ENCODE data around the gene GRXCR2. TPM values are rescaled to one million over a fixed set of nuclear protein-coding genes. Genes with fewer than 3 reads are reported as not detected.
"Not testable (repeated sequence)": the region's sequence is repeated elsewhere in the genome, so short reads cannot be mapped to it uniquely, and the experiment has no call there.

GRXCR2 gene
- total RNA-seq, 1 experiment from 2014 or later, result not detected

DNA sequence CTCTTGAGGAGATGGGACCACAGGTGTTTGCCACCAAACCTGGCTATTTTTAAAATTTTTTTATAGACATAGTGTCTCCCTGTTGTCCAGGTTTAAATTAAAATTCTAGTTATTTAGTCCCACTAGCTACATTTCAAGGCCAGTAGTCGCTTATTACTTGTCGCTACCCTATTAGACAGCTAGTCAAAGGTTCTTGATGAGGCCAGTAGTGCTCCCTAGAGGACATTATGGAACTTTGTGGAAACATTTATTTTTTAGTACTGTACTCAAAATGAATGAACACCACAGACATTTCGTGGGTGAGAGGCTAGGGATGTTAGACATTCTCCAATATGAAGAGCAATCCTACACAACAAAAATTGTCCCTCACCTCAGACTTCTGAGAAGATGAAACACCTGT is 14.4 kb upstream of the GRXCR2 start:
- DNase-seq (ENCODE audit: low read depth), result no peak

DNA sequence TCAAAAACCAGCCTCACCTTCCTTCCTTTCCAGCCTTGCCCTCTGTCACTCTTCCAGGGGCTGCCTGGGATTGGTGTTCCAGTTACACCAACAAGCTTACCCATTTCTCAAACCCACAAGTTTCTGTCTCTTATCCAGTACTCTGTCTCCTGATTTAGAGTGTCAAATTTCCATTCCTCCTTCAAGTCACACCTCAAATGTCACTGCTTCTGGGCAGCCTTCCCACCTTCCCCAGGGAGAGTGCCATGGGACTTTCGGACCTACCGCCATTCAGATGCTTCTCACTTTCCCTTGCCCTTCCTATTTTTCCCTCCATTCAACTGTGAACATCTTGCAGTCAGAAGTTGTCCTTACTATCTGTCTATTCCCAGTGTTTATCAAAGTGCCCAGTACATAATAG is 2.0 kb upstream of the GRXCR2 start:
- no peak for DNase-seq (ENCODE audit: low read depth)

DNA sequence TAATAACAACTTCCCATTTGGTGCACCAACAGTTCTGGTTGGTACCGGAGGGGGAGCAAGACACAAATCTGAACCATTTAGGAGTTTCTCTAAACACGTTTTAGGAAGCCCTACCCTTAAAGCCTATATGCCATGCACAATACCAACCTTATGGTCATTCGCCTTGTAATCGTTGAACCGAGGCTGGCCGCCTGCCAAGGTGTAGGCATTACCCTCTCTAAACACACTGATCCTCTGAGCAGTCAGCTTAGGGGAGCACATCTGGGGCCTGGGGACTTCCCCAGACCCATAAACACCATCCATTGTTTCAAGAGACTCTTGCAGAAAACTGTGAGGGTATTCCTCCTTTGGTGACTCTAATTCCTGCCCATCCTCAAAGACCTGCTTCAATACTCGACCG is 328 bp downstream of the GRXCR2 start:
- DNase-seq (ENCODE audit: low read depth), result no peak

DNA sequence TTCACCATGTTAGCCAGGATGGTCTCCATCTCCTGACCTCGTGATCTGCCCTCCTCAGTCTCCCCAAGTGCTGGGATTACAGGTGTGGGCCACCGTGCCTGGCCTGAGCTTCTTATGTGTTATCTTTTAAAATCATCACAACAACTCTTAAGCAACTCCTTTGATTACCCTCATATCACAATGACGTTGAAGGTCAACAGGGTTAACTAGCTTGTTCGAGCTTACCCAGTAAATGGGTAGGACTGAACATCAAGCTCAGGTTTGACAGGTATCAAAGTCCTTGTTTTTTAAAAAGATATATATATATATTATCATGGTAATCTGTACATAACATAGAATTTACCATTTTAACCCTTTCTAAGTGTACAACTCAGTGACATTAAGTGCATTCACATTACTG is 3.1 kb downstream of the GRXCR2 start:
- no peak for DNase-seq (ENCODE audit: low read depth)

DNA sequence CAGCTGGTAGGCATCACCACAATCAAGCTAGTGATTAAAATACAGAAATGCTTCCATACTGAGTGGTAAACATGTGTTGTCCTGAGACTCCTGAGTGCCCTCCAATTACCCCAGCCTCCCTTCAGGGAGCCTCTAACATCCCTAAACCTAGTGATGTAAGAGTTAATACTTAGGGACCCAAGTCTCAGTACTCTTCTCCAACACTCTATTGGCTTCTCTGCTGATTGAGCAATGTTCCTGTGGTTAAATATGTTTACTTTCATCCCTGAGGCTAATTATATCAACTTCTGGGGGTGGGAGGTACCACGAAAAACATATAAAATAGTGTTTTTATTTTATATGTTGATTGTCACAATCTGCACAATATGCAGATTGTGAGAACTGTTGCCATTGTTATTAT is 5.0 kb downstream of the GRXCR2 start:
- DNase-seq (ENCODE audit: low read depth), result no peak

DNA sequence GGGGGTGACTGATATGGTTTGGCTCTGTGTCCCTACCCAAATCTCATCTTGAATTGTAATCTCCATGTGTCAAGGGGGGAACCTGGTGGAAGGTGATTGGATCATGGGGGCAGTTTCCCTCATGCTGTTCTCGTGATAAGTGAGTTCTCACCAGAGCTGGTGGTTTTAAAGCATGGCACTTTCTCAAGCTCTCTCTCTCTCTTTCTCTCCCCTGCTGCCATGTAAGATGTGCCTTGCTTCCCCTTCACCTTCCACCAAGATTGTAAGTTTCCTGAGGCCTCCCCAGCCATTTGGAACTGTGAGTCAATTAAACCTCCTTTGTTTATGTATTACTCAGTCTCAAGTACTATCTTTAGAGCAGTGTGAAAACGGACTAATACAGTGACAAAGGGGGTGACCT is 8.4 kb downstream of the GRXCR2 start:
- not testable (repeated sequence) for DNase-seq (ENCODE audit: low read depth)

DNA sequence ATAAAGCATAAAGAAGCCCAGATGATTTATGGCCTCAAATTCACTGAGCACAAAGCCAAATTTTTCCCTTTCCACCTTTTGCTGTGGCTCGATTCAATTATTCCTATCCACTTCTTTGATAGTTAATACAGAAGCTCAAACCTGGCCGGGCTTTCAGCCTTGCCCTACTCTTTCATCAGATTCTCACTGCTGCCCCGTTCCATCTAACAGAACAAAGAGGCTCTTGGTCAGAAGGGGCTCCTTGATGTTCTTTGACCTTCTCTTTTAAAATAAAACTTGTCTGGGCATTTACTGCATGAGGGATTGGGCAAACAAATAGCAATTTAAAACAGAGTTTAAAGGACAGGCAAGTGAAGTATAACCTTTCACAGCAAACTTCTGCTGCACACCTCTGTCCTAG is 9.8 kb downstream of the GRXCR2 start:
- no peak for DNase-seq (ENCODE audit: low read depth)

DNA sequence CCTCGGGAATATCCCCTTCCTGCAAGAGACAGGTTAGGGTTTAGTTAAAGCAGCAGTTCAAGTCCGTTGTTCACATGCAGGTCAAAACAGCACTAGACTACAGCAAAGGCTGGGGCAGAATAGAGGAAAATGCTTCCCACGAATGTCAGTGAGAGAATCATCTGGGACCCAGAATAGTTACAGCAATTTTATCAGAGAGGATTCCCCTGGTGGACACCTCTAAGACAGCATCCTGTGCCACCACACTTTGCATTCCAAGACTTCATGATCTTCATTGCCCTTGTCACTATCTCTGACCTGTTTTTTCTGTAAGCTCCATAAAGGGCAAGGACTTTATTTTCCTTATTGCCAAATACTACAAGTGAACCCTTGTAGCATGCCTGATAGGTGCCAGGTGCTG is 12.9 kb downstream of the GRXCR2 start:
- DNase-seq (ENCODE audit: low read depth), result no peak

DNA sequence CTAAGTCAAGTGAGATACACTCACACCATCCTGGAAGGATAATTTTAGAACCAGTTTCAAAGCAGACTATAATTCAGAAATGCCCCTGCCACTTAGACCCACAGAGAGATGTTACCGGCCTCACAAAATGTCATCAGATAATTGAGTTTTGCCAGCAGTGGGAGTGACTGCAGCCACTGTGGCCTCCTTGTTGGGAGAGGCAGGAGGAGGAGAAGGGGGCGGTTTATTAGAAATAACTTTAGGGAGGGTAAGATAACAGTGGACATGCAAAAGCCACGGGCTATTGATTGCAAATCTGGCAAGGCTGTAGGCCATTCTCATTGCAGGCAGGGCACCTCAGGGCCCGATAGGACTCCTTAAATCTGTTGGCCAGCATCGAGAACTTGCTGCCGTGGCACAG is 13.4 kb downstream of the GRXCR2 start:
- no peak for DNase-seq (ENCODE audit: low read depth)

DNA sequence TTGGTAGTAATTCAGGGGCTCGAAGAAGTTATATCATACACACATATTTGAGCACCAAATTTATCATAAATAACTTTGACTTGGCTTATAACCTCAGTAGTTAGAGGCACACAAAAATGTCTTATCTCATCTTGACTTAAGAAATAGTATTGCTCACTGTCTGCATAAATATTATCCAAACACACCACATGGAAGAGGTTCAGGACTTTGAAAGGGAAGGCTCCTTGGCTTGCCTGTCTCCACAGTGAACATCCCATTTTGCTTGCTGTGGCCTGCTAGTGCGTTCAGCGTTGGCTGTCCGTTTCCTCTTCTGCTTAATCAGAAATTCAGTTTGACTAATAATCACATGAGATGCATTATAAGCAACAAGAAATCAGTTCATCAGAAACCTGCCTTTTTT is 13.9 kb downstream of the GRXCR2 start:
- DNase-seq (ENCODE audit: low read depth), result no peak

DNA sequence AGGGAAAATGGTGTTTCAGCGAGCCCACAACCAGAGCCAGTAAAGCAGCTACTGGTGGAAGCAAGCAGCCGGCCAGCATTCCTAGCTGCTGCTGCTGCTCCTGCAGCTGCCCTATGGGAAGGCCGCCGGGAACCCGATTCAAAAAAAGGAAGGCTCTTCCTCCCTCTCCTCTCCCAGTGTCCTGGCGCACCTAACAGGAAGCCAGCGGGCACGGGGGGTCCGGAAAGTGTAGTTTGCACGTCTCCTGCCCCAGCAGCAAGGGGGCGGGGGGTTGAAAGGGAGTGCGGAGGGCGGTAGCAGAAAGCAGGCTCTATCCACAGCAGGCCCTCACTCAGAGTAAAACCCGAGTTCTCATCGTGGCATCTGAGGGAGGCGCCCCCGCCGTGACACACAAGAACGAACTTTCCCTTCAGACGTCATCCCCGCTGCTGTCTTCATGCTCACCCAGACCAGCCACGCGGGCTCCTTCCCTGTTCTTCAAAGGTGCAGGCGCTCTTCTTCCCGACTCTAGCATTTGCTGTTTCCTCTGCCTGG is 16.5 kb downstream of the GRXCR2 start:
- DNase-seq (ENCODE audit: low read depth), result no peak

DNA sequence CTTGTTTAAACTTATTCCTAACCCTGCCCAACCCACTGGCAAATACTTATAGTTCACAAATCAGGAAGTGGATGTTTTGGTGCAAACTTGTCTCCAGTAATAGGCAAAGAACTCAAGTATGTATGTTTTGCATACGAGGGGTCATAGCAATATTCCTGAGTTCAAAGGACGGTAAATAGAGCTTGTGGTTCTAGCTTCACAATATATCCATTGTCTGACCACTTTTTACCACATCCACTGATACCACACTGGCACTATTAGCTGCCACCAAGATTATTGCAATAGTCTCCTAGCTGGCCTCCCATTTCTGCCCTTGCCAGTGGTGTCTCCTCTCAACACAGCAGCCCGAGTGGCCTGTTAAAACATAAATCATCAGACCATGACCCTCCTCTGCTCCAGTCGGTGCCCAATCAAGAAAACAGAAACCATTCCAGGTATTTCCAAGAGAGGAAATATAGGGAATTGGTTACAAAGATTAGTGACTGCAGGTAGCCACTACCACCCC is 17.0 kb downstream of the GRXCR2 start:
- no peak for DNase-seq (ENCODE audit: low read depth)

DNA sequence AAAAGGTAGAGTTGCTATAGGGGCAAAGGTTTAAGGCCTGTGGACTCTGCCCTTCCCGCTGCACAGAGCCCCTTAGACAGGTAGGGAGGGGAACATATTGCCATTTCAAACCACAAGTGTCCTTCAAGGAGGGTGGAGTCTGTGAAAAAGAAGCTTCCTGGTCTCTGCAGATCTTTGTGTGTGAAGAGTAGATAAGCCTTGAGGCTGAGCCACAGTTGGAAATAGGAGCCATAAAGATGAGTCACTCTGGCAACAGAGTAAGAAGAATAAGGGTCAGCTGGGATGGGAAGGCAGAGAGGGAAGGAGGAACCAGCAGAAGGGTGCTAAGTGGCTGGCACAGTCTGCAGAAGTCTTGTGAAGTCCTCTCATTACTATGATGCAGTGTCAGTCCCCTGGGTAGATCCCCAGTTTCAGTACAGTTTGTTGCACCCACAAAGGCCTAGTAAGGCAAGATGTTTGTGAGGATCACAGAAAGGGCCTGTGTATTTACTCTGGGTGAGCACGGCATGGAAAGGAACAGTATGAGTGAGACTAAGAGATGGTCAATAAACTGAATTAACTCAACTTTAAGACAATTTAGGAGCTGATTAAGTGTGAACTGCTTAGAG is 18.1 kb downstream of the GRXCR2 start:
- peak; percentile 90 for DNase-seq (ENCODE audit: low read depth)

DNA sequence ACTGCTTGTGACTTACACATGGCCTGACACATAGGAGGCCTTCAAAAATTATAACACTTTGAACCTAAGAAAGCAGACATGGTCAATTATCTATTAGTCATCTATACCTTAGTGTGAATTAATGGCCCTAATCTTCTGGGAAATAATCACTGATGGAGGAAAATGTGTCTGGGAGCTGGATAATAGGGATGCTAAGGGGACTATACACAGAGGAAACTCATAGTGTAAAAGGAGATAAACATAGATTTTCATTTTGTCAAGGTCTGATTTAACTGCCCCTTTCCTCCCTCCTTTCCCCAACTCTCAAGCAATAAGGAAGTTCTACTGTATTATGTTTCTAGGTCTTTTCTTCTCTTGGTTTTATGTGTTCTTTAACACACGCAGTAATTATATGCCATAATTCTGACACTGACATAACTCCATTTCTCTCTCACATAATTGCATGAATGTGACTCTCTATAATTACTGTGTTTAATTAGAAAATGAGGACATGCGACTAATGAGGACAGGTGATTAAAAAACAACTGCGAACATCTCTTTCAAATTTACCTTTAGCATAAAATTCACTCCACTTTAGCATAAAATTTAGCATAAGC is 18.9 kb downstream of the GRXCR2 start:
- no peak for DNase-seq (ENCODE audit: low read depth)

DNA sequence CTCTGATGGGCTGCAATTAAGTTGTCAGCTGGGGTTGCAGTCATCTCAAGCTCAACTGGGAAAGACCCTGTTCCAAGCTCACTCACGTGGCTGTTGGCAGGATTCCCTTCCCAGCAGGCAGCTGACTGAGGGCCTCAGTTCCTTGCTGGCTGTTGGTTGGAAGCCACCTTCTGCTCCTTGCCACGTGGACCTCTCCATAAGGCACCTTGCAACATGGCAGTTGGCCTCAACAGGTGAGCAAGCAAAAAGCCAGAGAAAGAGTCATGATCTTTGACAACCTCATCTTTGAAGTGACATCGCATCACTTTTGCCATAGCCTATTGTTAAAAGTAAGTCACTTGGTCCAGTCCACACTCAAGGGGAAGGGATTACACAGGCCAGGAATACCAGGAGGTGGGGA is 19.8 kb downstream of the GRXCR2 start:
- no peak for DNase-seq (ENCODE audit: low read depth)

DNA sequence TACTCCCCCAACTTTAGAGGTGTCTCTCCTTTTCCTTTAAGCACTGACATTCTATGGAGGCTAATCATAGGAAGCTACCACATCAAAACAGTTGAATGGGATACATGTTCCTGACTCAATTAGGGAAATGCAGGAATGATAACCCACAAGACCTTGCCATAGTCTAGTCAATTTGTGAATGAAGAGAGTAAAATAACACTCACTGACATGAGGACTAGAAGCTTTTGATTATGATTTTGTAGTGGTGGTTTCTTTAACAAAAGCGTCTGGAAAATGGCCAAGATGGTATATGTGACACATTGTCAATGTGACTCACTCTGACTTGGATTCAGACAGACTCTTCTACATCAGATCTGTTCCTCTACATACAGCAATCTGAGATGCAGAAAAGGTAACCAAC is 24.0 kb downstream of the GRXCR2 start:
- peak; percentile 85 for DNase-seq (ENCODE audit: low read depth)

DNA sequence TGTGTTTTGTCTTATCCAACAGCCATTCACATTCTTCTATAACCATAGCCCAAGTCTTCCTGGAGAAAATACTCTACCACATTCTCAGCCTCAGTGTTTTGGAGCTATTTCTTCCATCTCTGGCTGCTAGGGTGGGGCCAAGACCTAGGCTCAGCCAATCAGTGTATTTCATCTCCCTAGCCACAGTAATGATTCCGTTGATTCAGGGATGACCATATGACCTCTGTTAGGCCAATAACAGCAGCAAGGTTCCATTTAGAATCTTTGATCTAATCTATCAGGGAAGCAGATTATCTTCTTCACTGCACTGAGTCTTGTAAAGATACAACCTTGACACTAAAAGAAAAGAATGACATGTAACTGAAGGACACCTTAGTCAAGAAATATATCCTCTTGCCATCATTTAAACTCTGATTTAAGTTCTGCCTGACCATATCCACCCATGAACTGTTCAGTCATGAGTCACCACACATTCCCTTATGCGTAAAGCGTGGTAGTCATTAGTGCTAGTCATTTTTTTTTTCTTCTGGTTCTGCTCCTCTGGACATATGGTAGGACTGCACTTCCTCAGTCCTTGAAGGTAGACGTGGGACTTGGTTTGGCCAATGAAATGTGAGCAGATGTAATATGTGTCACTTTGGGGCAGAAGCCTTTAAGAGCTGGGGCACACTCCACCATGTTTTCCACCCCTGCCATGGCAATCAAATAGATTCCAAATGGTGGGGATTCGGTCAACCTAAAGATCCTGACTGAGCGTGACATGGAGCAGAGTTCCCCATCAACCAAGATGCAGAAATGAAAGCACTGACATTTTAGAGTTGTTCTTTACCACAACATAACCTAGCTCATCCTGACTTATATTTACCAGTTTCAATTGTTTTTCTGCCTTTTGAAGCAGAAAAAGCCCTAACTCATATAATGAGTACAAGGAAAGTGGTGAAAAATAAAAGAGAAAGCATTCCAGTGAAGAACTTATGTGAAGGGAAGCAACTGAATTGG is 25.0 kb downstream of the GRXCR2 start:
- DNase-seq (ENCODE audit: low read depth), result peak; percentile 91

DNA sequence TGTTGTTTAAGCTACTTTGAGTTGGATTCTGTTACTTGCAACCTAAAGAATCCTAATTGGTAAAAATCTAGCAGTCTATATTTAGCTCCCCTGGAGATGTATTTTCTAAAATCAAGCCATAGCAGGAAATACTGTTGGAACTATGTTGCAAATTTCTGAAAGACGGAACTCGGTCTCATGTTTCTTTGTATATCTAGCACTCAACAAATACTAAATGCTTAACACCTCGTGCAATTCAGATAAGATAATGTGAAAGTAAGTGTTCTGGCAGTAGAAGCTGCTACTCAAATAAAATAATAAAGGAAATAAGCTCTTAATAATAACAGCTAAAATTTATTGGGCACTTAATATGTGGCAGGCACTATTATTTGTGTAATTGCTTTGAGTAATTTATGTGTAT is 26.7 kb downstream of the GRXCR2 start:
- DNase-seq (ENCODE audit: low read depth), result no peak

DNA sequence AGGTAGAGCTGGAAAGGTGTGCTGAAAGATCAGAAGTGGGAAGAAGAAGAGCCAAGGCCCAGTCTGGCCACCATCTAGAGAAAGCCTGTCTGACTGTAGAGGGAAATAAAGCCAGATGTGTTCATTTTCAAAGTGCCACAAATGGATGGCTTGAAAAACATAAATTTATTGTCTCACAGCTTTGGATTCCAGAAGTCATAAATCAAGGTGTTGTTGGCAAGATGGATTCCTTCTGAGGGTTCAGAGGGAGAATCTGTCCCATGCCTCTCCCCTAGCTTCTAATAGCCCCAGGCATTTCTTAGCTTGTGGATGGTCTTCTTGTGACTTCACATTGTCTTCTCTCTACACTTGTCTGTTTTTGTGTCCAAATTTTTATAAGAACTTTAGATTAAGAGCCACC is 31.5 kb downstream of the GRXCR2 start:
- no peak for DNase-seq (ENCODE audit: low read depth)

DNA sequence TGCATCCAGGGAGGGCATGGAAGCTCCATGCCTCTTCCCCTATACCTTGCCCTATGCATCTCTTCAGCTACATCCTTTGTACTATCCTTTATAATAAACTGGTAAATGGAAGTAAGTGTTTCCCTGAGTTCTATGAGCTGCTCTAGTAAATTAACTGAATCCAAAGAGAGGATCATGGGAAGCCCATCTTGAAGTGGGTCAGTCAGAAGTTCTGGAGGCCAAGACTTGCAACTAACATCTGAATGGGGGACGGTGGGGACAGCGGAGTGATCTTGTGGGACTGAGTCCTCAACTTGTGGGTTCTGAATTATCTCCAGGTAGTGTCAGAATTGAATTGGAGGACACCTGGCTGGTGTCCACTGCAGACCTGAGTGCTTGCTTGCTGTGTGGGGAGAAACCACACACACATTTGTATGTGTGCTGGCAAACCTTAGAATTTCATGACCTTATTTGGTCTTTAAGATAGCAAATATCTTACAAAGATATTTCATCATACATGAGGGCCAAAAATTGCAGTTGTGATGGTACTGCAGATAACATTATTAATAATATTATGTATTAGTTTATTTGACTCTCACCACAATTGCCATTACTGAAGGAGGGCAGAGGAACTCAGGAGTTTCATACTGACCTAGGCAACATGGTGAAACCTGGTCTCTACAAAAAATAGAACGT is 32.2 kb downstream of the GRXCR2 start:
- DNase-seq (ENCODE audit: low read depth), result no peak

DNA sequence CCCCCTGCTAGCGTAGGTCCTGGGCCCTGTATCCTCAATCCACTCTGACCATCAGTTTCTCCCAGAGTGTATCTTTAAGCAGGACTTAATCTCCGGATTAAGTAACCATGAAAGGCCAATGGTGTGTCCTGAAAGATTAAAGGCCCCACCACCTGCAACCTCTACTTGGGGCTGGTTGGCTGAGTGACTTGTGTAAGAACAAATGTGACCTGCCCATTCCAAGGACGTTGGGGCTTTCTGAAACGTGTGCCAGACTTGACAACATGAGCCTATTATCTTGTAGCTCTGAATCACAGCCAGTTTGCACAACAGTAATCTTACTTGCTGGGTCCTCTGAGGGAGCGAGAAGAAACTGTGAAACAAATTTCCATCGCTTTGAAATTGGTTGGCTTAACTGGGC is 34.5 kb downstream of the GRXCR2 start:
- DNase-seq (ENCODE audit: low read depth), result no peak
